Raji (cell line): ENCODE results near the gene MTF1.

ENCODE experiments used
- POLR2A ChIP-seq: IDR thresholded peaks from 2 replicates; pipeline ENCODE4 v1.6.1; 2011; ENCODE audit warnings: low read depth, low read length, control low read depth; ENCODE audit not compliant: insufficient read depth

The MTF1 gene

DNA sequence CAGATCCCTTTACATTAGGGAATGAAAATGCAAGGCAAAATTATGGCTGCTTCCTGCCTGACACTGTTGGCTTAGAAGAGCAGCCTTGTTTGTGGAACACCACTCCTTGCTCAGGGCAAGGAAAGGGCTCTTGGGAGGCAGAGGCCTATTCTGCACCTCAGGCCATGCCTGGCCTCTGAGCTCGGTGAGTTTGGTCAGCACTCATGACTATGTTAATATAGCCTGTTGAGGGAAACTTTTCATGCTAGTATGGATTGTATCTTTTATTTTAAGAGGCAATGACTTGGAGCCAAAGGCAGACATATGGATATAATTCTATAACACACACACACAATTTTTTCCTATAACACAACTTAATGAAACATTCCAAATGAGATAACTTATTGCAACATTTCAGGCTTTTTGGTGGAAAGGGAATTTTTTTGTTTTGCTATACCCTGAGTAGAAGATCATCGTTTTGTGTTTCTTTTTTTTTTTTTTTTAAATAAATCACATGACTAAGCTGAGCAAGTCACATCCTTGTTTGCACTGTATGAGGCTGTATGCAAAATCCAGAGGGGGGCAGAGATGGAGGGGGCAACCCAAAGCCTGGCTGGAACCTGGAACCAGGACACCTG lies 45.8 kb downstream of the MTF1 start:
- no peak for TF ChIP-seq POLR2A

DNA sequence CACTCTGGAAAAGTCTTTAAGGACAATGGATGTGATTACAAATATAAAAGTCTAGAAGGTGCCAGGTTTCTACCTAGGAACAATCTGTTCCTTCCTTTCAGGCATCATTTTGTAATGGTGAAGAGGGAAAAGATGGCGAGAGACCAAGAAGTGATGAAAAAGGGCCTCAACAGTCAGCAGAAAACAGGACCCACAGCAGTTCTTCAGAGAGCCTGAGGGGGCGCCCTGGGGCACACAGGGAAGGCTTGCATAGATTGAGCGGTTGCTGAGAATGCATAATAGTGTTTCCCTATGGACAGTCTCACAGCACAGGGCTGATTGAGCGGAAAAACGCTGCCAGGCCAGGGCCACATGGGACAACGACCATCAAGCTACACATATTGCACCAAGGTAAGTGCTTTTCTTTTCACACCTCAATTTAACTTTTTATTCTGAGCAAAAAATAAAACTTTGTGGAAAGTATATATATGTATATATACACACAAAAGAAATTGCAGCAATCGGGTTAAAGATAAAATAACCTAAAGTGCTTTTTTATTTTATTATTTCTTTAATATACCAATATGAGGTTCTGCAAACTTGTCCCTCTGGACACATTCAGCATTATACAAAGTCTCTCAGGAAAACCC lies 48.3 kb downstream of the MTF1 start:
- TF ChIP-seq POLR2A = no peak

DNA sequence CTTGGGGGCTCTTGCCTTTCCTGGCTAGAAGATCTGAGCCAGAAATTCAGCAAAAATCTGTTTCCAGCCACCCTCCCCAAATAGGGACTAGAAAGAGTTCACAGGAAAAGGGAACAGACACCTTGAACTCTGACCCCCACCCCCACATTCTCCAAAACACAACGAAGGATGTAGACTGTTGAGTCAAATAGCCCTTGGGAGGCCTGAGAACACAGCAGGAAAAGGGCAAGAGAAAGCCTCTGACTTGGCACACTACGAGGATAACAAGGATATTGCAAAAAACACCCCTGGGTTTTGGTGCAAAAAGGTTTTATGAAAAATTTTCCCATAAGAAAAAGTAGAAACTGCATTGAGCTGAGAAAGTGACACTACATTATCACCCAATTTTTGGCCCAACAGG lies 49.5 kb downstream of the MTF1 start:
- no peak for TF ChIP-seq POLR2A

DNA sequence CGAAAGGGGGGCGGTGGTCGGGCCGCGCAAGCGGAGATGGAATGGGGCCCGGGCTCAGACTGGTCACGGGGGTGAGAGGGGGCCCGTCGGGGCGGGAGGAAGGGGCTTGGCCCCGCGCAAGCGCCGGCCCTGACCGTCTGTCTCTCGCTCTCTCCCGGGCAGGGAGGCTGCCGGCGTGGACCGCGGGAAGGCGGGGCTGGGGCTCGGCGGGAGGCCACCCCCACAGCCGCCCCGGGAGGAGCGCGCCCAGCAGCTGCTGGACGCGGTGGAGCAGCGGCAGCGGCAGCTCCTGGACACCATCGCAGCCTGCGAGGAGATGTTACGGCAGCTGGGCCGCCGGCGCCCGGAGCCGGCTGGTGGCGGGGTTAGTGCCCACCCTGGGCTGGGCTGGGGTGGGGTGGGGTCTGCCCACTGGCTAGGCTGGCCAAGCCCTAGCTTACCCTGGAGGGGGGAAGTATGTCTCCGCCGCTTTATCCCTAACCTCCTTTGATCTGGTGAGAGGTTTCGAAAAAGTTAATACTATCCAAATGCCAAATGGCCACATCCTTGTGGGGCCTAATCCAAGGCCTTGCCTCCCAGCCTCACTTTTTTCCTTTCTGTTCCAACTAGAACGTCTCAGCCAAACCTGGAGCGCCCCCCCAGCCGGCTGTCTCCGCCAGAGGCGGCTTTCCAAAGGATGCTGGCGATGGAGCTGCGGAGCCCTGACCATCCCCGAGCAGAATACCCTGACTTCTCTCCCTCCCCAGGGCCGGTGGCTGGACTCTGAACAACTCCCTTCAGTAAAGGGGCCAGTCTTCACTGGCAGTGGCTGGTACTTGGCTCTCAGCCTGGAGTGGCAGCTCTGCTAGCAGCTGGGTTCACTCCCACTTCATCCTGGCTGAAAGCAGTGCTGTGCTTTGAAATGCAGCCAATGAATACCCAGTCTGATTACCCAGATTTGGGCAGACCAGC lies 50.7 kb downstream of the MTF1 start:
- TF ChIP-seq POLR2A = no peak

DNA sequence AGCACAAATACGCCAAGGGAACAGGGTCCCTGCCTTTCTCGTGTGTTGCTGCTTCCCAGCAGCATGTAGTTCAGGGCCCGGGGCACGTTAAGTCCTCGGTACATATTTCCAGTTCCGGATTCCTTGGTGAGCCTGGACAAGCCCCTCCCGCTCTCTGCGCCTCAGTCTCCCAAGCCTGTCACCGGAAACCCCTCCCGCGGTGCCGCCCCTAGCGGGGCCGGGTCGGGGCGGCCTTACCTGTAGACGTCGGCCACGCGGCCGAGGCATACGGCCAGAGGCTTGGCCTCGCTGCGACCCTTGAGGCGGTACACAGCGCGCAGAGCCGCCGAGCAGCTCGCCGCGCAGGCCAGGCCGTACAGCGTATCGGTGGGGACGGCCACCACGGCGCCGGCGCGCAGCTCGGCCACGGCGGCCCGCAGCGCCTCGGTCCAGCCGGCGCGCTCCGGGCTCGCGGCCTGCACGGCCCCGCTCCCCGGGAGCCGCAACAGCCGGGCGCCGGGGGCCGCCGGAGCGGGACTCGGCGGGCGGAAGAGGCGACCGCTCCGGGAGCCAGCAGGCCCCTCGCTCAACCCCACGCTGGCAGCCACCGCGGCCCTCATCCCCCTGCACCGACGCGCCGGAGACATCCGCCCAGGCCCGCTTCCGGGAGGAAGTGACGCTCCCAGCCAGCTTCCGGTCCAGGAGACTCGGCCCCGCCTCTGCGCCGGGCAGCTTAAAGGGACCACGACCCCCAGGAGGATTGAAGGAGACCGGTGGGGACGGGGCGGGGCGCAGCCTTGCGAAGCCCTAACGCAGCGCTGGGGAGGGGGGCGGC lies 51.6 kb downstream of the MTF1 start, which contains the start of the genes C1orf122 and YRDC:
Gene C1orf122 (plus strand): TSS at position 236 of the 814 bp plus-strand sequence. CDS start 615 bp downstream, outside the sequence.
Gene YRDC (minus strand): TSS at position 654 of the 814 bp plus-strand sequence. CDS start 28 bp downstream, at position 626.
- peak; percentile 80 for TF ChIP-seq POLR2A

DNA sequence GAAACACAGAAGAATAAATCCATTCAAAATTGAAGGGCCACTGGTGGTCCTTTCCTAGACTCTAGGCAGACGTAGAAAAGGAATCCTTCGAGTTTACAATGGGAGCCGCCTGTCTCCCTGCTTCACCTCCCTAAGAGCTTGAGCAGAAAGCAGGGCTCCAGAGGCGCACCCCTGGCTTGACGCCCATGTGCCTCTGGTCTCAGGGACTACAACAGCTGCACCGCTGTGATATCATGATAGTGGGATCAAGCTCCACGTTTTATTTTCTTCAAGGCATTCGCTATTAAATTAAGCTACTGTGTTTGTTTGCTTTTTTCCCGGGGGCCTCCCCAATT lies 52.2 kb downstream of the MTF1 start:
- TF ChIP-seq POLR2A = no peak

DNA sequence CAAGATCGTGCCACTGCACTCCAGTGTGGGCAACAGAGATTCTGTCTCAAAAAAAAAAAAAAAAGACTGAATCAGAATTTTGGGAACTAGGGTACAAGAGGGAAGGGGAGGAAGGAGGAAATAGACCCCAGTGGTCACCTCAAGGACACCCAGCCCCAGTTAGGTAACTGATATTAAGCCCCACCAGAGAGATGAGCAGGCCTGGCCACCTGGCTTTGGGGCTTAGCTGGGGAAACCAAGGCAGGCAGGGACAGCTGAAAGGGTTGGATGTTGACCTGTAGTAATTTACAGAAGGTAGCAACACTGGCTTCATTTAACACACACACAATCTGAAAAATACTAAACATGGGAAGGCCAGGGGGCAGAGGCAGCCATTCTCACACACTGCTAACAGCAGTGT lies 57.0 kb downstream of the MTF1 start:
- no peak for TF ChIP-seq POLR2A

DNA sequence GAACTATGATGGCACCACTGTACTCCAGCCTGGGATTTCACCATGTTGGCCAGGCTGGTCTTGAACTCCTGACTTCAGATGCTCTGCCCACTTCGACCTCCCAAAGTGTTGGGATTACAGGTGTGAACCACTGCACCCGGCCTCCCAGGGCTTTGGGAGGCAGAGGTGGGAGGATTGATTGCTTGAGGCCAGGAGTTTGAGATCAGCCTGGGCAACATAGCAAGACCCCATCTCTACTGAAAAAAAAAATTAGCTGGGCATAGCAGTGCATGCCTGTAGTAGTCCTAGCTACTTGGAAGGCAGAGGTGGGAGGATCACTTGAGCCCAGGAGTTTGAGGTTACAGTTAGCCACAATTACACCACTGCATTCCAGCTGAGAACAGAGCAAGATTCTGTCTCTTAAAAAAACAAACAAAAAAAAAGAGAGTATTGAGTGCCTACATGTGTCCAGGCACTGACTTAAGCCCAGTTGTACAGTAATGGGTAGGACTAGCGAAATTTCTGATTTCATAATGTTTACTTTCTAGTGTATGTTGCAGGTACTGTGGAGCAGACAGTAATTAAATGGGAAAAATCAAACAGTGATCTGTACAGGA lies 61.5 kb downstream of the MTF1 start:
- TF ChIP-seq POLR2A = no peak

DNA sequence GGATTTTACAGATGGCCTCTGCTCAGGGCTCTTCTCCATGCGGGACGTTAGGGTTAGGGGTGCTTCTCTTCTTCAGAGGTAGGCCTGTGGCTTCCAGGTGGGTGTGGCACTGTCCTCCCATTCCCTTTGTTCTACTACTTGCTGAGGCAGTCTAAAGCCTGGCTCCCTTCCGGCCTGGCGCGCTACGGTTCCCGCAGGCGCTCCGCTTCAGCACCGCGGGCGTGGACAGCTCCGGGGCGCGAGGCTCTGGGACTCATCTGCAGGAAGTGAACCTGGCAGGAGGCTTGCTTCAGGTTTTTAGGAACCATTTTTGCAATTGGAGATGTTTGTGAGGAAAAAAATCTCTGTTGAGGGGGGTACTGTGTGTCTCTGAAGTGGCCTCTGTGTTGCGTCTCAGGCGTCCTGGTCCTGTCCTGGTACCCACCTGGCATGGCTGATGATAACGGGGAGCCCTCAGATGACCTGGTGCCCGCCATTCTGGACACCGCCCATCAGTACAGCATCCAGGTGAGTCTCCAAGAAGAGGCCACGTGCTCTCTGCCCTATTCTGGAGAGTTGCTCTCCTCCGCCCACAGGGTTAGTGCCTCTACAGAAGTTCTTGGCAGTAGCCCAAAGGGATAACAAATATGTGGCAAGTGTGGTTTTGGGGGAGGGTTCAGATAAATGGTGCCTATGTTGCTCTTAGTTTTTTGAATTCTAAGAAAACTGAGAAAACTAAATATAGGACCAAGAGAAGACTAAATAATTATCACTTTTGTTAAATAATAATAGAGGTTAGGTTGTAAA lies 63.9 kb downstream of the MTF1 start:
- TF ChIP-seq POLR2A = no peak

DNA sequence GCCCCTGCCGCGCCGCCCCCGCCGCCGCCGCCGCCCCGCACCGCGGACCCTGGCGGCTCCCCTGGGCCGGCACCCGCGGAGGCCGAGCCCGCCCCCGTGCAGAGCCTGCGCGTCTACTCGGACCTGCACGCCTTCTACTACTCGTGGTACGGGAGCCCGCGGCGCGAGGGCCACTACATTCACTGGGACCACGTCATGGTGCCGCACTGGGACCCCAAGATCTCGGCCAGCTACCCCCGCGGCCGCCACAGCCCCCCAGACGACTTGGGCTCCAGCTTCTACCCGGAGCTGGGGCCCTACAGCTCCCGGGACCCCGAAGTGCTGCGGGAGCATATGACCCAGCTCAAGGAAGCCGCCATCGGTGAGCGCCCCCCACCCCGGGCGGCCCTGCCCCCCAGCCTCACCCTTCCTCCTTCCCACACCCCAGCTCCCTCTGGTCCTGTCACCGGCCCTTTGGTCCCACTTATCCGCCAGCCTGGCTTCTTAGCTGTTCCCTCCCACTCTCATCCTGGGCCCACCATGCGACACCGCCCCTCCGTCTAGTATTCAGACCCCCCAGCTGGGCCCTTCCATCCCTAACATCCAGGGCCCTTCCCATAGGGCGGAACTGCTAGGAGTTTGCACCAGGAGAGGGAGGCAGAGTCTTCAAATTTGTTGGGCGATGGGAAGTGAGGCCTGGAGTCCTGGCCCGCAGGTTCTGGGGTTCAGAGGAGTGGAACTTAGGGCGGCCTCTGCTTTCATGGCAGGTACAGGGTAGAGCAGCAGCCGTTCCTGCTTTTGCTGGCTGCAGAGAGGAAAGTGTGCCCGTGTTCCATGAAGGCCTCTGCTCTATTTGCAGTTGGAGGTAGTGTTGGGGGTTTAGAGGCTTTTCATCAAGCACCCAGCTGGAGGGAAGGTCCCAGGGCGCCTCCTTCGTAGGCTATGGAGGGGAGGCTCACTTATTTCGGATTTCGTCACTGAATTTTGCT lies 64.7 kb downstream of the MTF1 start:
- TF ChIP-seq POLR2A = no peak

DNA sequence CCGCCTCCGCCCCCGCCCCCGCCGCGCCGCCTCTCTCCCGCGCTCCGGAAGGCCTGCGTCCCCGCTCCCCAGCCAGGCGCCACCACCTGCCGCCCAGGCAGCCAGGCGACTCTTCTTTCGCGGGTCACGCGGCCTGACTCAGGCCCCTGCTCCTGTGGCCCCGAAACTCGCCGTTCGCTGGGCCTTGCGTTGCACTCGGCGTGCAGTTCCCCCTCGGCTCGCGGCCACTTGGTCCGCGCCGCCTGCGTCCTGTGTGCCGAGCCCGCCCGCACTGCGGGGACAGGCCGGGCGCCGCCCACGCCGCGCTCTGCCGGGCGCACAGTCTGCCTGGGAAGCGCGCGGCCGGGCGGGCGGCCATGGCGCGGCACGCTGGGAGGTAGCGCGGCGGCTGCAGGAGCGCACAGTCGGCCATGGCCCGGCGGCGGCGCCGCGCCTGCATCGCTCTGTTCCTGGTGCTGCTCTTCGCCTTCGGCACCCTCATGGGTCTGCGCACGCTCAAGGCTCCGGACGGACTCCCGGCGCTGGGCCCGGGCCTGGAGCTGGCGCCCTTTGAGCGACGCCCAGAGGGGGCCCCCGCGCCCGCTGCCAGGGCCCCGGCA lies 65.5 kb downstream of the MTF1 start, which contains the start of gene MANEAL:
Gene MANEAL (plus strand): TSS at position 75 of the 599 bp plus-strand sequence. CDS start 336 bp downstream, at position 411.
- TF ChIP-seq POLR2A = peak; percentile 74
